Measurements from ENCODE around the gene EIF4B.

EIF4B gene

DNA sequence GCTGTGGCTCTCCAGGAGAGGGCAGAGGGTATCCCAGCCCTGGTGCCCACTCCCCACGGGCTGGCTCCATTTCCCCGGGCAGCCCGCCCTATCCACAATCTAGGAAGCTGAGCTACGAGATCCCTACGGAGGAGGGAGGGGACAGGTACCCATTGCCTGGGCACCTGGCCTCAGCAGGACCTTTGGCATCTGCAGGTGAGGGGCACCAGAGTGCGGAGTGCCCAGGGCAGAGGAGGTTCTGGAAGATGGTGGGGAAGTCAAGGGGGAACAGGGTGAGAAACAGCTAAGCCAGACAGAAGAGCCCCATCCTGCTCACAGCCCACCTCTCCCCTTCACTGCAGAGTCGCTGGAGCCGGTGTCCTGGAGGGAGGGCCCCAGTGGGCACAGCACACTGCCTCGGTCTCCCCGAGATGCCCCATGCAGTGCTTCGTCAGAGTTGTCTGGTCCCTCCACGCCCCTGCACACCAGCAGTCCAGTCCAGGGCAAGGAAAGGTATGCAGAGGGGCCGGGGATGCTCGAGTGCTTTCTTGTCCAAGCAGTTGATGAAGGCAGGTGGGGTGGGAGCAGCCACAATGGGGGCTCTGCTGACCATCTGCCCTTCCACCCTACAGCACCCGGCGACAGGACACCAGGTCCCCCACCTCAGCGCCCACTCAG, 53.9 kb downstream of the EIF4B start:
- DNase-seq, result no peak

DNA sequence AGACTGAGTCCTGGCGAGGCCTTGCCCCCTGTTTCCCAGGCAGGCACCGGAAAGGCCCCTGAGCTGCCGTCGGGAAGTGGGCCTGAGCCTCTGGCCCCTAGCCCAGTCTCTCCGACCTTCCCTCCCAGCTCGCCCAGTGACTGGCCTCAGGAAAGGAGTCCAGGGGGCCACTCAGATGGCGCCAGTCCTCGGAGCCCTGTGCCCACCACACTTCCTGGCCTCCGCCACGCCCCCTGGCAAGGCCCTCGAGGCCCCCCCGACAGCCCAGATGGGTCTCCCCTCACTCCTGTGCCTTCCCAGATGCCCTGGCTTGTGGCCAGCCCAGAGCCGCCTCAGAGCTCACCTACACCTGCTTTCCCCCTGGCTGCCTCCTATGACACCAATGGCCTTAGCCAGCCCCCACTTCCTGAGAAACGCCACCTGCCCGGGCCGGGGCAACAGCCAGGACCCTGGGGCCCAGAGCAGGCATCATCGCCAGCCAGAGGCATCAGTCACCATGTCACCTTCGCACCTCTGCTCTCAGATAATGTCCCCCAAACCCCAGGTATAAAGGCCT, 54.5 kb downstream of the EIF4B start:
- no peak for DNase-seq

DNA sequence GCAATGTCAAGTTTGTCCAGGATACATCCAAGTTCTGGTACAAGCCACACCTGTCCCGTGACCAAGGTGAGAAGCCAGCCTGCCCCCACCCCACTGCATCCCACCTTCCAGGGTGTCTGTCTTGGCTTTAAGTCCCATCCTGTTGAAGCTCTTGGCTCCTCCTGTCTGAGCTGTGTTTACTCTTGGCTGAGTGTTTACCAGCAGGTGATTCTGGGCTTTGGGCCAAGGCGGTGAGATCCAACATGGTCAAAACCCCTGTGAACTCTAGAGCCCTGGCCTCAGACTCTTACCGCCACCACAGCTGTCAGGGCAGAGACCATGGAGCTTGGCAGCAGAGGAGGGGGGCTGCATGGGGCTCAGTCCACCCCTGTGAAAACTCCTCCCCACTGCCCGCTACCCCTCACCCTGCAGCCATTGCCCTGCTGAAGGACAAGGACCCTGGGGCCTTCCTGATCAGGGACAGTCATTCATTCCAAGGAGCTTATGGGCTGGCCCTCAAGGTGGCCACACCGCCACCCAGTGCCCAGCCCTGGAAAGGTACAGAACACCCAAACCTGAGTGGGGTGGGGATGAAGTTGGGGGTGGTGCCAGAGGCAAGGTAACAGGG, 55.3 kb downstream of the EIF4B start:
- no peak for DNase-seq

DNA sequence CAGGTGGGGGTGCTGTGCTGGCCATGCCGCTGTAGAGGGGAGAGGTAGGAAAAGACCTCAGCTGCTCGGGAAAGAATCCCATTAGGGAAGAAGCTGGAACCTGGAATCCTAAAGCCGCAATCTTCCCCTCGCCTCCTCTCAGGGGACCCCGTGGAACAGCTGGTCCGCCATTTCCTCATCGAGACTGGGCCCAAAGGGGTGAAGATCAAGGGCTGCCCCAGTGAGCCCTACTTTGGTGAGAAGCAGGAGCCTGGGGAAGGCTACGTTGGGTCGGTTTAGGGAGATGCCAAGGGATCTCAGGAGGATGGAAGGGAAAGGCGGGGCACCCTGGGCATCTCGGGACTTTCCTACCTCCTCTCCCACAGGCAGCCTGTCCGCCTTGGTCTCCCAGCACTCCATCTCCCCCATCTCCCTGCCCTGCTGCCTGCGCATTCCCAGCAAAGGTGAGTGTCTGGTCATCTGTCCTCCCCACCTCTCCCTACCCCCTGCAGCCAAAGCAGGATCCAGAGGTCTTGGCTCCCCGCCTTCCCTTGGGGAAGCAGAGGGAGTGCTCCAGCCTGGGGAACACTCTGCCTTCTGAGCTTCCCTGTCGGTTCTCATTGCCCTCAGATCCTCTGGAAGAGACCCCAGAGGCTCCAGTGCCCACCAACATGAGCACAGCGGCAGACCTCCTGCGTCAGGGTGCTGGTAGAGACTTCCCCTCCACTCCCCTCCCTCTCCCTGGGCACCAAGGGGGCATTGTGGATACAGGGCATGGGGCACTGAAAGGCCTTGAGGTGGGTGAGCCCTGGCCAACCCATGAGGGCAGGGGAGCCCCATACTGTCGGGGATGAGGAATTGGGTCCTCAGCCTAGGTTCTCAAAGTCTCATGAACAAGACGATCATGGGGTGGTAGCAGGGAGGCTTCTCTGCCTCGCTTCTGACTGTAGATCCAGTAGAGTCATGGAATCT, 56.0 kb downstream of the EIF4B start:
- DNase-seq, result no peak

DNA sequence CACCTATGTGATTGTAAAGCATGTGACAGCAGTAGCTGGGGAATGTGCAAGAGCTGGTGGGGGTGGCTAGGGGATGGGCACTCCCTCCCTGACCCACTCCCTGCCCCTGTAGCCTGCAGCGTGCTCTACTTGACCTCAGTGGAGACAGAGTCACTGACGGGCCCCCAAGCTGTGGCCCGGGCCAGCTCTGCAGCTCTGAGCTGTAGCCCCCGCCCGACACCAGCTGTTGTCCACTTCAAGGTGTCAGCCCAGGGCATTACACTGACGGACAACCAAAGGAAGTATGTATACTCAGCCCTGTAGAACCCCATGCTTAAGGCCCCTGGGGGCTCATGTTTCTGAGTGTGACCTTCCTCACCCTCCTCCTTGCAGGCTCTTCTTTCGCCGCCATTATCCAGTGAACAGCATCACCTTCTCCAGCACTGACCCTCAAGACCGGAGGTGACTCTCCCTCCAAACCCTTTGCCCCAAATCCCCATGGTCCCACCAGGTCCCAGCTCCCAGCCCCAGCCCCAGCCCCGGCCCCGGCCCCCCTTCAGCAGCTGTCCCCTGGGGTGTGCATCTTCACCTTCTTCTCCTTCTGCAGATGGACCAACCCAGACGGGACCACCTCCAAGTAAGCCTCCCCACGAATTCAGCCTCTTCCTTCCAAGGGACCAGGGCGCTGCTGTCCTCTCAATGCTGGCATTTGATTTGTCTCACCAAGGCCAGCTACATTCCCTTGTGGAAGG, 56.9 kb downstream of the EIF4B start:
- no peak for DNase-seq

DNA sequence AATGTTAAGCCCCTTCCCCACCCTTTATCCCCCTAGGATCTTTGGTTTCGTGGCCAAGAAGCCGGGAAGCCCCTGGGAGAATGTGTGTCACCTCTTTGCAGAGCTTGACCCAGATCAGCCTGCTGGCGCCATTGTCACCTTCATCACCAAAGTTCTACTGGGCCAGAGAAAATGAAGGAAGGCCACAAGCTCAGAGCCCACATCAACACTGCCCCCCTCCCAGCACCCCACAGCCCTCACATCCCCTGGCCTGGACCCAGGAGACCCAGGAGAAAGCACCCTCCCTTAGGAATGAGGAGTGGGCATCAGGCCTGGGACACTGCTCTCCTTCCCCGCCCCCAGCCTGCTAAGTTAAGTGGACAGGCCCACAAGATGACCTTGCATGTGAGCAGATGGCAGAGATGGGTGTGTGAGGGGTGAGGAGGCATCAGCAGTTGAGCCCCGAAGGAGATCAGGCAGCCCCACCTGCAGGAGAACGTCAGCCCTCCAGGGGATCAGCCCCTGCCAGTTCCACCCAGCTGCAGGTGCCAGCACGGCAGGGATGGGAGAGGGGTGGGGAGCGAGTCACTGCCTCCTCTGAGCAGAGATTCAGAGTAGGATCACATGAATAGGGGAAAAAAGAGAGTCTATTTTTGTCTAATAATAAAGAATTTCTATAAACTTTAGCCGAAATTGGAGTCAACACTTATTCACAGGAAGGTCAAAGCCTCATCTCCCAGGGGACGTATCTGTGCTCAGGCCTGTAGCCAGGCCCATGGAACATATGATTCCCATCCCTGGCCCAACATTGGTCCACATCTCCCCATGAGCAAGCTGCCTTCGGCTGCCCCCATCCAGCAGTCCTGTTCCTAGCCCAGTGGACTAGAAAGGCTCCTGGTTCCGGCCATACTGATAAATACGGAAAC, 57.7 kb downstream of the EIF4B start:
- no peak for DNase-seq

DNA sequence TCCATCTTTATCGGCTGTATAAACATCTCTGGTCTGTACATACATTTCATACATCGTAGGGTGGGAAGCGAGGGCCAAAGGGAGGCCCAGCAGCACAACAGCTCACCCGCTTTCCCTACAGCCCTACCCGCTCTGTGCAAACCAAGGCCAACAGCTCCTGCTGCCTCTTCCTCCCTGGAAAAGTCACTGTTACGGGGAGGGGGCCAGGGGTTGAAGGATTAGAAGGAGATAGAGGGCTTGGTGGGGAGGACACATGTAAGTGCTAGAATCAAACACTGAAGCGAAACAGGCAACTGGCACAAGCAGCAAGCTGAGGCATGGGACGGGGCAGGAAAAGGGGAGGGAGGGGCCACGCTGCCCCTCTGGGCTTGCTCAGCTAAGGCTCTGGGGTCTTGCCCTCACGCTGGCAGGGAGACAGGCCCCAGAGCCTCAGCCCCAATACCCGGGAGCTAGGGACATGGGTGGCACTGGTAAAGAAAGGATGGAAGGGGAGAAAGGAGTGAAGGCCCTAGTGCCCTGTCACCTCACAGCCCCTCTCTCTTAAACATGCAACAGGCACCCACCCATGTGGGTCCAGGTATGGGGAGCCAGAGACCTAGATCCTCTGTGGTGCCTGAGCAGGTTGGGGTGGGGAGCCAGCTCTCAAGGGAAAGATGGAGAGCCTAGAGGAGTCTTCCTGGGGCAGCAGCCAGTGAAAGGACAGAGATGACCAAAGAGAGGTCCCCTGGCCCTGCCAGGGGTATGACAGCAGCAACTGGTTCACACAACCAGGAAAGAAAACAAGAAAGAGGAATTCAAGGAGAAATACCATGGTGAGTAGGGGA, 58.6 kb downstream of the EIF4B start:
- DNase-seq, result no peak

DNA sequence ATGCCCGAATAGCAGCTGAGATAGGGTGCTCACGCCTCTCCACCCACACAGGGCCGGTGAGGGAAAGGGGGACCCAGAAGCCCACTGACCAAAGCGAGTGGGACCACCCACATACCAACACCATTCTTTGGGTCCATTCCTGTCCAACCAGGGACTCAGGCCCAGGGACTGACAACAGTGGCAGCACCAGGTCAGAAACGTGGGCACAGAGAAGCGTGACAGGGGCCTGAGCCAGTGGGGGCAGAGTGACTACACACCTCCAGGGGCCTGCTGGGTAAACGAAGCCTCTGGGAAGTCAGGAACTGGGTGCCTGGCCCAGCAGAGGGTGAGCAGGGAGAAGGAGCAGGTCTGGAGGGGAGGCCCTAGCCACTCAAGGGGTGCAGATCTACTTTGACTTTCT, 59.2 kb downstream of the EIF4B start:
- DNase-seq, result no peak

DNA sequence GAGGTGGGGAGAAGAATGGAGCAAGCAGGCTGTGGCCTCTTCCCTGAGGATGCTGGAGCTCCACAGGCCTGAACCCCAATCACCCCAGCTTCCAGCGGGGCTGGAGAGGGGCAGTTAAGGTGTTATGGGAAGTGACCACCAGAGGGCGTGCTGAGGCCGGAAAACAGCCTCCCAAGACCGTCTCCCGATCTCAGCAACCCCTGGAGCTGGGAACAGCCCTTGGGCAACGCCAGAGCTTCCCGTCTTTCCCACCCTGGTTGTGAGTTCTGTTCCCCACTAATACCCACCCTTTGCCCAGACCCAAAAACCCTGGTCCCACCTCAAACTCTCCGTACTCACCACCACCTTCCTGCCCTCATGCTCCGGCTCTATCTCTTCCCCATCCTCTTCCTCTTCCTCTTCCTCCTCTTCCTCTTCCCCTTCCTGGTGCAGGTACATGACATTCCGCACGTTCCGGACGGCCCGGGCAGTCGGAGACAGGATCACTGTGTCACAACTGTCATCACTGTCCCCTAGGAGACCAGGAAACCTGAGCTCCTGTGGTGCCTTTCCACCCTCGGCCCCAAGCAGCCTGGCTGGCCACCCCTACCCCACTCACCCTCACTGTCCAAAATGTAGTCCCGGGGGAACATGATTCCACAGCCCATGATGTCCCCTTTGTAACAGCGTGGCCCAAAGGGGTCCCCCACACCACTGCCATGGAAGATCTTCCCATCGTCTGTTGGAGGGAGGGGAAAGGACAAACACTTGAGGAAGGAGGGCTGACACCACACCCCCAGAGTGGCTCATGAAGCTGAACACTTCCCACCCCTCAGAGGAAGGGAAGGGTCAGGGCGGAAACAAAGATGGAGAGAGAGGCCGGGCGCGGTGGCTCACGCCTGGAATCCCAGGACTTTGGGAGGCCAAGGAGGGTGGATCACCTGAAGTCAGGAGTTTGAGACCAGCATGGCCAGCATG, 60.0 kb downstream of the EIF4B start:
- peak; percentile 68 for DNase-seq

DNA sequence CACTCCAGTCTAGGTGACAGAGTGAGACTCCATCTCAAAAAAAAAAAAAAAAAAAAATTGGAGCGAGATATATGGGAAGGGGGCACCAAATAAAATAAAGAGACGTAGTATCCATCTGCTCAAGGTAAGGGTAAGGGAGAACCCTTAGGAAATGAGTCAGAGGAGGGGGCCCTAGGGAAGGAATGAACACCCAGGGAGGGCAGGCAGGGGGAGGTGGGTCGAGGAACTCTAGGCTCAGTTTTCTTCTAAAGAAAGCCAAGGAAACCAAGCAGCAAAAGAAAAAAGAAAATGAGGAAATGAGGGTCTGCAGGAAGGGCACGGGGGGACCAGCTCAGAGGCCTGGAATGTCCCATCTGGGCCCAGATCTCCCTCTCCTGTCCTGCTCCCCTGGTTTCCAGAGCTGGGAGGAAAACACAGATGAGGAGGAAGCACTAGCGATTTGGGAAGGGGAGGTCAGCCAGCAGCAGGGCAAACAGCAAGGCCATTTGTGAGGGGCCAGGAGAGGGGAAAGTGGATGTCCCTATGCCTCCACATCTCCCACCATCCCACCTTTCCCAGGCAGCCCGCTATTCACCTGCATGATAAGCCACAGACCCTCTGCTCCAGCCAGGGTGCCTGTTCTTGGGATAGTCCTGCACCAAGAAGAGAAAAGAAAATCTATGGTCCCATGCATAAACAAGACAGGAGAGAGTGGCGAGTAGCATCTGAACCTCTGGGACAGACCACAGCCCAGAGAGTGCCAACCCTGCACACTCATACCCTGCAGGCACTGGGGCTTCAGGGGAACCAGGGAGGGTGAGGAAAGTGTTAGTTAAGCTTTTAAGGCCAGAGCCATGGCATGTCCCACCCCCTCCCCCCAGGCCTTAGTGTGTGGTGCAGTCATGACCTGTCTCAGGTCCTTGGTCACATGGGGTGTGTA, 61.1 kb downstream of the EIF4B start:
- no peak for DNase-seq

DNA sequence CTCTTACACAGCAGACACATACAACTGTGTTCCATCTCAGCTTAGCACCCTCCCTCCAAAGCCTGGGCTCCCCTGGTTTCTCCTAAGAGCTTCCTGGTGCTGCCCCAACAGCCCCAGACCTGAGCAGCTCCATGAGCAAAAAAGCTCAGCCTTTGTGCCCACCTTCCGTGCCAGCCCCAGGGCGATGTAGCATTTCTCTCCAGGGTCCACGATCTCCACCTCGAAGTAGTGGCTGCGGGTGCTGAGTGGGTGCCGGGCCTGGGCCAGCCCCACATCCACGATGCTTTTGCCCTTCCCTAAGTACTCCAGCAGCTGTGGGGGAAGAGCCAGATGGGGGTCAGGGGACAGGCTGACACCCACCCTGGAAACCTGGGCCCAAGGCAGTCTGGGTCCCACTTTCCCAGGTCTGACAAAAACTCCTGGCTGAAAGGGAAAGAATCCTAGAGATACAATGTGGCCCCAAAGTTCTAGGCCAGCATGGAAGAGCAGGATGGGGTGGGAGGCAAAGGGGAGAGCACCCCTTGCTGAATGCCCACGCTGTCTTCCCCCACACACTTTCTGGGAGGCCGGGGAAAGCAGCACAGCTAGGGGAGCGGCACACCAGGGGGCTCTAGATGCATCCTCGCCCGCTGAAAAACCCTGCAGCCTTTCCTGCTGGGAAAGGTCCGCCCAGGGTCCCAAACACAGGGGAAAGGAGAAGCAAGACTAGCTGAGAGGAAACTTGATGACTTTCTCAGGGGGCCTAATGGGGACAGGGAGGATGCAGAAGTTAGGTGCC, 61.9 kb downstream of the EIF4B start:
- no peak for DNase-seq

DNA sequence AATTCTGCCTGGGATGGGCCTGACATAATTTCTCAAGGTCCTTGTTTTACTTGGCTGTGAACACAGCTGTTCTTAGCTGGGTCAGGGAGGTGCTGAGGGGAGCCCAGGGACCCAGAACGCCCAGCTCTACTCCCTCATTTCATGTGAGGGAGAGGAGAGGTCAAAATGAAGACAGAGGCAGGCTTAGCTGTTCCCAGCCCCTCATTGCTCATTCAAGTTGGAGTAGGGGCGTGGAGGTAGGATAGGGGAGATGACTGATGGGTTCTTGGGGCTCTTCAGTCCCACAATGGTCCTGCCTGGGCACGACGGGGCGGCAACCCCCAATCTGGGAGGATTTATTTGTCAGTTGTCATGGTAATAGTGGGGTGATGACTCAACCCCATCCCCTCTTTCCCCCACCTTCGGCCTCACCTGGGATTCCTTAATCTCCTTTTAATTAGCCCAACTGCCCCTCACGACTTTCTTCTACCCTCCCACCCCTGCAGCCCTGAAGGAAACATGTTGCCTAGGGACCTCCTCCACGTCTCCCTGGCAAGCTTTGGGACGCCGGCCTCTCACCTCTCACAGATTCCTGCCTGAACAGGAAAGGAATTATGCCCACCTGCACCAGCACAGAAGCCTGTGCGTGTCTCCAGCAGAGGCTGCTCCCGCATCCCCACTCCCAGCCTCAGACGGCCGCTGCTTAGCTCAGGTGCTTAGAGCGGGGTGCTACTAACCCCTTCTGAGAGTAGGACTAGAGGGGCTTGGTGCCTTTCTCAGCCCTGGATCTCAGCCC, 62.7 kb downstream of the EIF4B start:
- DNase-seq, result no peak

DNA sequence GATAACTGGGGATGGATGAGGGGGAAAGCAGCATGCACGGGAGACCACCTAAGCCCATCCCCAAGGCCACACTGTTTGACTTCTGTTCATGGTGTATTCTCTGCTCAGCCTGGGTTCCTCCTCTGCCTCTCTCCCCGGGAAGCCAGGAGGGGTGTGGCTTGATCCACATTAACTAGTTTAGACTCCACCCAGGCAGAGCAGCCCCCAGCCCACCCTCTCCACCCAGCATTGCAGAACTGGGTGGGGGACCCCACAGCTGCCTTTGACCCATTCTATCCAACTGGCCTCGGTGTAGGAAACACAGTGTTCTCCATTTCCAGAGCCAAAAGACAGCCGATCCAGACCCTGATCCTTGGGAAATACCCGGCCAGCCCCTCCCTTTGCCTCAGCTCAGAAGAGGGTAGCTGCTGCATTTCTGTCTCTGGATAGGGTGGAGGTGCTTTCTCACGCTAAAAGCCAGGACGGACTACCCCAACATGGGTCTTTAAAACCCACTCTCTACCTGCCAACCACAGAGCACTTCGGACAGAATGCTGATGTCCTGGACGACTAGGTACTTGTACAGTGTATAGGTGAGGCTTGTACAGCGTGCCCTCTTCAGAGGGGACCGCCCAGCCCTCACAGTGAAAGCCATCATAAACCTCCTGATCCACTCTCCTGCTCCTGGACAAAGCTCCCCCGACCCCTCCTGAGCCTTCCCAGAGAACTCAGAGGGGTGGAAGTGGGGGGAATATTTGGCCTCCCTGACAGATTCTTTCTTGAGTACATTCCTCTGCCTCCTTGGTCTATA, 63.6 kb downstream of the EIF4B start:
- no peak for DNase-seq

DNA sequence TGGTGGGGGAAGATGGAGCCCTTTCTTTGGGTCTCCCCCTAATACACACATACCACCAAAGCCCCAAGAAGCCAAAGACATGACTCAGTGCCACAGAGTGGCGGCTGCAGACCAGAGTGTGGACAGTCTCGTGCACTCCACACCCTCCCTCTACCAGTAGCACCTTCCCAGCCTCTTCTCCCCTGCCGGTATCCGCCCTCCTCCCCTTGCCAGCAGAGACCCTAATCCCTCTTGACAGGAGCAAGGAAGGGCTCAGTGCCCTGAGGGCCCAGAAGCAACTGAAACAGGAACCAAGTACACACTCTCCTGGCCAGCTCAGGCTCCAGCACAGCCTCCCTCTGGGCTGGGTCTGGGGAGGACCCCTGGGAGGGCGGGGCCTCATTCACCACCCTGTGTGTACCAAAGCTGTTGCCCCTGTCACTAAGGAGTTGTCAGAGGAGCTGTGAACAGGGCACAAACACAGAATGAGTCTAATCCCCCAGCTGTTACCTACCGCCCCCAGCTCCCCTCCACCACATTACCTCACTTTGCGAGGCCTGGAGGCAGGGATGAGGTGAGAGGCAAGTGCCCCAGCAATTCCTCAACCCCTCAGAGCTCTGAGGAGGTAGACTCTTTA, 64.7 kb downstream of the EIF4B start:
- no peak for DNase-seq
